ENCODE data around the gene SRGAP3. TPM values are rescaled to one million over a fixed set of nuclear protein-coding genes. Genes with fewer than 3 reads are reported as not detected.

Gene SRGAP3
- total and polyA plus RNA-seq, 2 donors (not counting 1 experiment from before 2014, with no cell fraction given), result 1.4 to 1.5 TPM

- H3K36me3 ChIP-seq (replicated peaks in 1 of 2; ENCODE audit: control extremely low read depth in 1 of 2, control insufficient read depth in 1 of 2, extremely low read depth in 1 of 2, insufficient read depth in 2 of 2, low read length in 1 of 2), result no peaks in the 10 kb centered on the region
- peaks cover 12 to 30% of the 10 kb centered on the region in 2 donors for H3K4me1 ChIP-seq (ENCODE audit: control insufficient read depth in 2 of 2, insufficient read depth in 2 of 2, low read length in 2 of 2)
- H3K27ac ChIP-seq (ENCODE audit: low read length in 2 of 2), result no peak overlapping the region
- H3K27me3 Mint-ChIP-seq, result no peaks in the 10 kb centered on the region
- no peaks in the 10 kb centered on the region for H4K20me1 ChIP-seq (ENCODE audit: control insufficient read depth, insufficient read depth, low read length, poor library complexity, severe bottlenecking)
- no peak overlapping the region for H3K27ac Mint-ChIP-seq
- ATAC-seq (ENCODE audit: low read depth), result no peak
- DNase-seq, result no peak
- peaks cover 30% of the 10 kb centered on the region for H3K4me1 Mint-ChIP-seq
- no peak overlapping the region for H3K4me2 ChIP-seq (replicated peaks; ENCODE audit: low read depth, low read length, poor library complexity, severe bottlenecking)
- H3K27me3 ChIP-seq (replicated peaks in 1 of 4; ENCODE audit: control extremely low read depth in 1 of 4, control insufficient read depth in 3 of 4, insufficient read depth in 4 of 4, low read length in 3 of 4), result no peaks in the 10 kb centered on the region
- no peak overlapping the region for H3K9ac ChIP-seq (ENCODE audit: low read length)
- 100% methylated on average over 1 of the region's 2 CpGs for WGBS (ENCODE audit: insufficient coverage)
- no peak for TF ChIP-seq CTCF (IDR thresholded peaks at IDR 0.05)
- TF ChIP-seq EZH2 (IDR thresholded peaks at IDR 0.05; ENCODE audit: borderline replicate concordance, insufficient read depth, low read depth, low read length, poor library complexity, severe bottlenecking), result no peak
- intact Hi-C loops (cut with micrococcal nuclease), result no loop called here
- no peak overlapping the region for H2AFZ ChIP-seq (ENCODE audit: insufficient read depth, low read depth, low read length, poor library complexity, severe bottlenecking)
- ChIA-PET CTCF (no interaction called here), POLR2A (no interaction called here)
- no peaks in the 10 kb centered on the region for H3K79me2 ChIP-seq (ENCODE audit: control insufficient read depth, insufficient read depth, low read length)
- H3K9me3 ChIP-seq (ENCODE audit: control extremely low read depth in 1 of 3, control insufficient read depth in 2 of 3, insufficient read depth in 1 of 3, low read length in 2 of 3), result no peaks in the 10 kb centered on the region
- no peak overlapping the region for H3K4me3 ChIP-seq (ENCODE audit: control extremely low read depth in 1 of 5, extremely low read depth in 1 of 5, insufficient read depth in 1 of 5, low read depth in 2 of 5, low read length in 4 of 5)
- H3K9me3 Mint-ChIP-seq (ENCODE audit: insufficient read depth), result no peaks in the 10 kb centered on the region
- H3K4me3 Mint-ChIP-seq, result no peak overlapping the region
Measured at GRCh38 chr3:9167222-9167621, 82.2 kb downstream of the SRGAP3 start.

GRCh38 chr3:9165421-9165820 is 84.0 kb downstream of the SRGAP3 start:
- Mint-ChIP-seq H3K27ac (no peak overlapping the region), H3K4me1 (peaks cover 26% of the 10 kb centered on the region), H3K9me3 (ENCODE audit: insufficient read depth) (no peaks in the 10 kb centered on the region), H3K27me3 (no peaks in the 10 kb centered on the region), H3K4me3 (no peak overlapping the region)
- Histone ChIP-seq H3K27me3 (replicated peaks in 1 of 4; ENCODE audit: control extremely low read depth in 1 of 4, control insufficient read depth in 3 of 4, insufficient read depth in 4 of 4, low read length in 3 of 4) (no peaks in the 10 kb centered on the region), H3K4me2 (replicated peaks; ENCODE audit: low read depth, low read length, poor library complexity, severe bottlenecking) (no peak overlapping the region), H4K20me1 (ENCODE audit: control insufficient read depth, insufficient read depth, low read length, poor library complexity, severe bottlenecking) (no peaks in the 10 kb centered on the region), H3K4me3 (ENCODE audit: control extremely low read depth in 1 of 5, extremely low read depth in 1 of 5, insufficient read depth in 1 of 5, low read depth in 2 of 5, low read length in 4 of 5) (no peak overlapping the region), H3K79me2 (ENCODE audit: control insufficient read depth, insufficient read depth, low read length) (no peaks in the 10 kb centered on the region), H3K9me3 (ENCODE audit: control extremely low read depth in 1 of 3, control insufficient read depth in 2 of 3, insufficient read depth in 1 of 3, low read length in 2 of 3) (no peaks in the 10 kb centered on the region), H2AFZ (ENCODE audit: insufficient read depth, low read depth, low read length, poor library complexity, severe bottlenecking) (no peak overlapping the region), H3K9ac (ENCODE audit: low read length) (no peak overlapping the region), H3K27ac (ENCODE audit: low read length in 2 of 2) (no peak overlapping the region), H3K36me3 (replicated peaks in 1 of 2; ENCODE audit: control extremely low read depth in 1 of 2, control insufficient read depth in 1 of 2, extremely low read depth in 1 of 2, insufficient read depth in 2 of 2, low read length in 1 of 2) (no peaks in the 10 kb centered on the region), H3K4me1 (ENCODE audit: control insufficient read depth in 2 of 2, insufficient read depth in 2 of 2, low read length in 2 of 2) (peaks cover 12 to 25% of the 10 kb centered on the region in 2 donors)
- intact Hi-C loops (cut with micrococcal nuclease), result no loop called here
- TF ChIP-seq CTCF (IDR thresholded peaks at IDR 0.05), result no peak
- TF ChIP-seq EZH2 (IDR thresholded peaks at IDR 0.05; ENCODE audit: borderline replicate concordance, insufficient read depth, low read depth, low read length, poor library complexity, severe bottlenecking), result no peak
- no peak for ATAC-seq (ENCODE audit: low read depth)
- WGBS (ENCODE audit: insufficient coverage), result 93% methylated on average over 4 of the region's 5 CpGs
- DNase-seq, result no peak
- ChIA-PET CTCF (no interaction called here), POLR2A (no interaction called here)

Data from B cell (primary cell).